Neural progenitor cell (in vitro differentiated cells): Measurements from ENCODE around the gene GALK2.

ENCODE experiments used
- EZH2 ChIP-seq: fragments of 200-600 bp; sonication (generic); IDR thresholded peaks from 2 replicates; pipeline ENCODE4 v1.6.1; 2017; ENCODE audit warnings: antibody characterized with exemption, mild to moderate bottlenecking, moderate library complexity
- TF ChIP-seq, protein P1 (sequence below): fragments of 200-600 bp; sonication (generic); IDR thresholded peaks from 2 replicates; pipeline ENCODE4 v1.5.1; 2017; ENCODE audit warnings: antibody characterized with exemption, mild to moderate bottlenecking

- TF ChIP-seq, protein P1, sequence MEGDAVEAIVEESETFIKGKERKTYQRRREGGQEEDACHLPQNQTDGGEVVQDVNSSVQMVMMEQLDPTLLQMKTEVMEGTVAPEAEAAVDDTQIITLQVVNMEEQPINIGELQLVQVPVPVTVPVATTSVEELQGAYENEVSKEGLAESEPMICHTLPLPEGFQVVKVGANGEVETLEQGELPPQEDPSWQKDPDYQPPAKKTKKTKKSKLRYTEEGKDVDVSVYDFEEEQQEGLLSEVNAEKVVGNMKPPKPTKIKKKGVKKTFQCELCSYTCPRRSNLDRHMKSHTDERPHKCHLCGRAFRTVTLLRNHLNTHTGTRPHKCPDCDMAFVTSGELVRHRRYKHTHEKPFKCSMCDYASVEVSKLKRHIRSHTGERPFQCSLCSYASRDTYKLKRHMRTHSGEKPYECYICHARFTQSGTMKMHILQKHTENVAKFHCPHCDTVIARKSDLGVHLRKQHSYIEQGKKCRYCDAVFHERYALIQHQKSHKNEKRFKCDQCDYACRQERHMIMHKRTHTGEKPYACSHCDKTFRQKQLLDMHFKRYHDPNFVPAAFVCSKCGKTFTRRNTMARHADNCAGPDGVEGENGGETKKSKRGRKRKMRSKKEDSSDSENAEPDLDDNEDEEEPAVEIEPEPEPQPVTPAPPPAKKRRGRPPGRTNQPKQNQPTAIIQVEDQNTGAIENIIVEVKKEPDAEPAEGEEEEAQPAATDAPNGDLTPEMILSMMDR, result no peak
- TF ChIP-seq EZH2, result no peak
Observed at GRCh38 chr15:49361370-49361769, 191.3 kb downstream of the GALK2 start.
